ENCODE results near the gene CGNL1. TPM values are rescaled to one million over a fixed set of nuclear protein-coding genes. Genes with fewer than 3 reads are reported as not detected.

The CGNL1 gene
- total and polyA plus RNA-seq, 11 donors, result 3.8 to 40.0 (median 23.4) TPM

DNA sequence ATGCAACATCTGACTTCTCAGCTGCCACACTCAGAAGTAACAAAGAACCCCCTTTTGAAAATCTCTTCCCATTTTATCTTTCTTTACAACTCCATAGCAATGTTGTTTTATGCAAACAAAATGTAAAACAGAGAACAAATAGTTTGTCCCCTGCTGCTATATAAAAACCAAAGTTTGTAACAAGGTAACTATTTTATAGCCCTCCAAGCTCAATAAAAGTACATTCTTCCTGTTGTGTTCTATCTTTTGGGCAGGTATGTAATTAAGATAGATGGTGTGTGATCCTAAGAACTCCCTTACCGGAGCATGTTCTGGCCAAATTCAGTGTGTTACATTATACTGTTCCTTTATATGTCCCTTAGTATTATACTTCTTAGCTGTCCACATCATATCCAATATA, 12.6 kb upstream of the CGNL1 start:
- no peak for ATAC-seq
- H3K4me3 ChIP-seq, result no peak overlapping the region
- no peaks in the 10 kb centered on the region for H3K36me3 ChIP-seq
- no peak for DNase-seq
- H3K9me3 ChIP-seq, result no peaks in the 10 kb centered on the region
- no peak for TF ChIP-seq CTCF (IDR thresholded peaks at IDR 0.05)
- no peak for TF ChIP-seq POLR2A (IDR thresholded peaks at IDR 0.05)
- H3K4me1 ChIP-seq, result peaks cover 0 to 12% (median 0%) of the 10 kb centered on the region in 12 donors
- H3K27me3 ChIP-seq, result no peaks in the 10 kb centered on the region
- WGBS, 4 donors, result 93 to 98% (median 96%) methylated on average over 1 of the region's 1 CpG
- H3K27ac ChIP-seq, result no peak overlapping the region
- intact Hi-C loops (cut with DNase I), result no loop called here

DNA sequence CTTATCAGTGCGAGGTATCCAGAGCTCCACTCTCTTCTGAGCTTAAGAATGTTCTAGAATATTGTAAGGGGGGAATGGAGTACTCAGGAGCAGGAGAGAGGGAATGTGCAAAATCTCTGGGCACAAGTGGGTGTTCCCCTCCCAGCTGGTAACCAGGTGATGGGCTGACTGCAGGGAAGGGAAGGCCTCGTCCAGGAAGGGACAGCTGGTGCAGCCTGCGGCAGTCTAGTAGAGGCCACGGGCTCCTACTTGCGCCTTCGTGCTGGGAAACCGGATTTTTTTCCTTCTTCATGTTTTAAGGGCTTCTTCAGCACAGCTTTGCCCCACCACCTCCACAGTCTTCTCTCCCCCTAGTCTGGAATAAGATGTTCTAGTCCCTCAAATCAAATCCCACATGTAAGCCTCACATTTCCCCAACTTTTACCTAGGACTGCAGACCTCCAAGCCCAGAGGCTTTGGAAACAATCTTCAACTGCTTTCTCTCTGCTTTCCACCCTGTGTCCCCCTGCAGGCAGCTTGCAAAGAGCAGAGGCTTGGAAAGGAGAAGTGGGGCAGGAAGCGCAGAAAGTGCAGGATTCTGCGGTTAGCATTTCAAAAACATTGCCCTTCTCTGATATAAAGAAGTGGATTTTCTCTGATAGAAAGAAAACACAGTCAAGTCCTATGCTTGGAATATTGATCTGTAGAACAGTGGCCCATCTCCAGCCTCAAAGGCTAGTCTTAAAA, 11.9 kb upstream of the CGNL1 start:
- no peaks in the 10 kb centered on the region for H3K36me3 ChIP-seq
- 76 to 84% (median 79%) methylated on average over 9 of the region's 9 CpGs for WGBS, 4 donors

DNA sequence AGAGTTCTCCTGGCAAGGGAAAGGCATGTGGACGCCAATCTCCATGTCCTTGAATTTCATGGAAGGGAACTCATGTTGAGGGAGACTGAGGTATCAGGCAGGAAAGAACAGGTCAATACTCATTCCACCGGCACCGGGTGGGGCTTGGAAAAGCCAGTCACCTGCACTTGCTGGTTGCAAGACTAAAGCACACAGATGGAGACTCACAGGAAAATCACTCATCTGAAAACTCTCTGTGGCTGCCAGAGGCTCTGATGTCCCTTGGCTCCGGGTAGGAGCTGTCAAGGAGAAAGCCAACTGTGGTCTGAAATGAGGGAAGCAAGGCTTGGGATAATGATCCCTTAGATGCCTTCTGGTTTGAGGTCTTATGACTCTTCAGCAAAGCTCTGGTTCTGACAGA, 8.7 kb upstream of the CGNL1 start:
- 70 to 84% (median 74%) methylated on average over 4 of the region's 4 CpGs for WGBS, 4 donors
- no peak for TF ChIP-seq POLR2A (IDR thresholded peaks at IDR 0.05)
- no peak for TF ChIP-seq CTCF (IDR thresholded peaks at IDR 0.05)
- Histone ChIP-seq H3K4me1 (peaks cover 0 to 12% (median 0%) of the 10 kb centered on the region in 12 donors), H3K4me3 (no peak overlapping the region), H3K27ac (no peak overlapping the region), H3K27me3 (no peaks in the 10 kb centered on the region), H3K36me3 (no peaks in the 10 kb centered on the region), H3K9me3 (no peaks in the 10 kb centered on the region)
- intact Hi-C loops (cut with DNase I), result no loop called here
- DNase-seq, result no peak
- ATAC-seq, result no peak

More for the DNA sequence above, 11.9 kb upstream of the CGNL1 start:
- H3K9me3 ChIP-seq, result no peaks in the 10 kb centered on the region
- DNase-seq (no peak), ATAC-seq (peak in 2 of 4 donors; percentile 44 to 52)
- H3K27ac ChIP-seq, result peak overlapping the region in 1 of 12 donors; percentile 19
- intact Hi-C loops (cut with DNase I), result no loop called here
- H3K4me3 ChIP-seq, result no peak overlapping the region
- no peaks in the 10 kb centered on the region for H3K27me3 ChIP-seq
- TF ChIP-seq CTCF (IDR thresholded peaks at IDR 0.05) (peak in 3 of 12 donors; percentile 17 to 41 (median 24)), POLR2A (IDR thresholded peaks at IDR 0.05) (no peak)
- H3K4me1 ChIP-seq, result peaks cover 0 to 12% (median 0%) of the 10 kb centered on the region in 12 donors

- Histone ChIP-seq H3K27me3 (peaks cover 0 to 10% (median 0%) of the 10 kb centered on the region in 9 donors), H3K36me3 (no peaks in the 10 kb centered on the region), H3K27ac (no peak overlapping the region), H3K9me3 (no peaks in the 10 kb centered on the region), H3K4me1 (no peaks in the 10 kb centered on the region), H3K4me3 (no peak overlapping the region)
- intact Hi-C loops (cut with DNase I), result loop anchor here in 1 of 10 donors (10.0 kb wide), 1 partner anchor 144 kb away; no protein-coding TSS in a partner anchor
- DNase-seq (no peak), ATAC-seq (peak in 1 of 4 donors; percentile 20)
- WGBS, 4 donors, result 92 to 100% (median 98%) methylated on average over 1 of the region's 1 CpG
- no peak for TF ChIP-seq CTCF (IDR thresholded peaks at IDR 0.05)
- no peak for TF ChIP-seq POLR2A (IDR thresholded peaks at IDR 0.05)
Observed at GRCh38 chr15:57370929-57371328, 5.4 kb upstream of the CGNL1 start.
